GM12878 (cell line): ENCODE data around the gene SLC6A7. TPM values are rescaled to one million over a fixed set of nuclear protein-coding genes. Genes with fewer than 3 reads are reported as not detected.

Experiments used
- ATAC-seq: fragments of 200-7000 bp; cut with Tn5 transposase; 3 replicates; pipeline ENCODE4 v1.9.1; 2020; ENCODE audit warnings: mild to moderate bottlenecking, moderate library complexity
- BruUV-seq: library from RNA; stranded (reverse); fragments of 400-500 nt; replicated peaks from 2 replicates; lab custom pipeline; 2021; lab: Mats Ljungman, UMichigan
- CTCF ChIA-PET: fragments of 300-600 bp; sonication (Branson Sonifier 250); formaldehyde crosslinking; extraction: SDS; loops from one replicate; lab custom pipeline; 2021; ENCODE audit warnings: inconsistent platforms; lab: Yijun Ruan, JAX
- POLR2A ChIA-PET: fragments of 350-600 bp; formaldehyde crosslinking; extraction: SDS; loops from one replicate; lab custom pipeline; 2021; ENCODE audit warnings: inconsistent platforms; lab: Charles Lee
- RAD21 ChIA-PET: fragments of 300-600 bp; sonication (Branson Sonifier 250); formaldehyde crosslinking; loops from one replicate; lab custom pipeline; 2023; ENCODE audit warnings: antibody characterized with exemption; ENCODE audit not compliant: unreplicated experiment; lab: Charles Lee
- SMC1A ChIA-PET: fragments of 300-600 bp; sonication (Branson Sonifier 250); formaldehyde crosslinking; loops from one replicate; lab custom pipeline; 2023; ENCODE audit not compliant: unreplicated experiment, uncharacterized antibody; lab: Charles Lee
- DNase-seq: peaks from one replicate; pipeline ENCODE4 v3.0.0-alpha.2; 2011; ENCODE audit warnings: low read depth, low spot score
- FAIRE-seq: peaks from 3 replicates; lab custom pipeline; 2011; peaks lifted over from hg19 to GRCh38; lab: Jason Lieb, UNC
- H2AFZ ChIP-seq: 2 replicates; pipeline ENCODE4 v1.6.0; 2011; ENCODE audit warnings: low read depth, low read length, control low read depth; ENCODE audit not compliant: control insufficient read depth
- H3K27ac ChIP-seq: 2 replicates; pipeline ENCODE4 v1.5.1; 2011; ENCODE audit warnings: control low read depth; ENCODE audit not compliant: control insufficient read depth, insufficient read depth
- H3K27me3 ChIP-seq, 2 experiments: replicated peaks in 1 of 2; 2 replicates each; pipeline versions ENCODE4 v1.6.0 to v1.6.1; 2011; ENCODE audit warnings: low read length in 1 of 2; ENCODE audit not compliant: control insufficient read depth in 2 of 2, insufficient read depth in 2 of 2
- H3K36me3 ChIP-seq, 2 experiments: 2 replicates each; pipeline ENCODE4 v1.5.1; 2011; ENCODE audit warnings: low read length in 1 of 2; ENCODE audit not compliant: control insufficient read depth in 2 of 2, insufficient read depth in 2 of 2
- H3K4me1 ChIP-seq: 2 replicates; pipeline ENCODE4 v1.6.1; 2011; ENCODE audit warnings: mild to moderate bottlenecking, low read length, moderate library complexity, mixed read lengths; ENCODE audit not compliant: control insufficient read depth, insufficient read depth
- H3K4me2 ChIP-seq: 2 replicates; pipeline ENCODE4 v1.6.0; 2011; ENCODE audit warnings: control low read depth; ENCODE audit not compliant: control insufficient read depth, insufficient read depth
- H3K4me3 ChIP-seq: fragments of 200-600 bp; sonication (generic); 2 replicates; pipeline ENCODE4 v1.5.1; 2016
- H3K79me2 ChIP-seq: 2 replicates; pipeline ENCODE4 v1.6.0; 2011; ENCODE audit warnings: low read length; ENCODE audit not compliant: control insufficient read depth, insufficient read depth
- H3K9ac ChIP-seq: 2 replicates; pipeline ENCODE4 v1.8.0; 2011; ENCODE audit warnings: low read length, control low read depth, mixed read lengths; ENCODE audit not compliant: control insufficient read depth, insufficient read depth
- H3K9me3 ChIP-seq: replicated peaks from 3 replicates; pipeline ENCODE4 v1.5.1; 2011; ENCODE audit warnings: mild to moderate bottlenecking, low read length; ENCODE audit not compliant: control insufficient read depth, insufficient read depth
- H4K20me1 ChIP-seq: 2 replicates; pipeline ENCODE4 v1.6.0; 2011; ENCODE audit not compliant: control insufficient read depth, insufficient read depth
- CUX1 ChIP-seq: IDR thresholded peaks from 2 replicates; pipeline ENCODE4 v1.6.1; 2012; ENCODE audit warnings: improper control_type of control experiment, low read depth, low read length; ENCODE audit not compliant: insufficient replicate concordance
- EZH2 ChIP-seq: IDR thresholded peaks from 2 replicates; pipeline ENCODE4 v1.6.1; 2012; ENCODE audit warnings: low read depth, mild to moderate bottlenecking, control low read depth, inconsistent platforms, low read length, borderline replicate concordance; ENCODE audit not compliant: control insufficient read depth
- NBN ChIP-seq: fragments of 450-650 bp; IDR thresholded peaks from 2 replicates; pipeline ENCODE4 v1.6.1; 2016
- NFYA ChIP-seq: IDR thresholded peaks from 2 replicates; pipeline ENCODE4 v1.6.1; 2011; ENCODE audit warnings: low read depth, mild to moderate bottlenecking, low read length, improper control_type of control experiment, borderline replicate concordance
- NFYB ChIP-seq: IDR thresholded peaks from 2 replicates; pipeline ENCODE4 v1.6.1; 2011; ENCODE audit warnings: low read depth, mild to moderate bottlenecking, low read length, improper control_type of control experiment, moderate library complexity; ENCODE audit not compliant: insufficient read depth
- RFX5 ChIP-seq: IDR thresholded peaks from 2 replicates; pipeline ENCODE4 v1.6.1; 2011; ENCODE audit warnings: low read depth, low read length, improper control_type of control experiment
- SMARCA5 ChIP-seq: fragments of 450-650 bp; IDR thresholded peaks from 2 replicates; pipeline ENCODE4 v1.6.1; 2017; ENCODE audit warnings: mild to moderate bottlenecking
- TARDBP ChIP-seq: IDR thresholded peaks from 2 replicates; pipeline ENCODE4 v1.6.1; 2016; ENCODE audit warnings: borderline replicate concordance
- YBX1 ChIP-seq: fragments of 450-650 bp; IDR thresholded peaks from 2 replicates; pipeline ENCODE4 v1.6.1; 2016; ENCODE audit warnings: antibody characterized with exemption
- ZBTB4 ChIP-seq: fragments of 450-650 bp; formaldehyde crosslinking; IDR thresholded peaks from 2 replicates; pipeline ENCODE4 v1.4.0; 2022; ENCODE audit warnings: mild to moderate bottlenecking, moderate library complexity
- ZSCAN29 ChIP-seq: fragments of 450-650 bp; IDR thresholded peaks from 2 replicates; pipeline ENCODE4 v1.6.1; 2017; ENCODE audit warnings: mild to moderate bottlenecking, moderate library complexity
- WGBS: methylation state at CpG from one replicate; pipeline ENCODE4 v1.1.6; 2016; ENCODE audit warnings: low lambda C conversion rate; ENCODE audit not compliant: insufficient replicate concordance, insufficient coverage; ENCODE audit errors: missing lambda C conversion rate; 5-methylcytosine and 5-hydroxymethylcytosine counted together
- in situ Hi-C: fragments of 300-500 bp; cut with MboI; formaldehyde crosslinking; loops from 9 replicates; pipeline ENCODE4 v1.14.3; 2018; ENCODE audit warnings: mixed read lengths
- intact Hi-C: fragments of 100-400 bp; cut with micrococcal nuclease; formaldehyde crosslinking; loops from one replicate; pipeline ENCODE4 v1.14.2; 2022; ENCODE audit not compliant: unreplicated experiment
- polyA plus RNA-seq, 11 experiments: library from polyadenylated mRNA; depleted of rRNA in 4 of 11; unstranded in 6 of 11; stranded (reverse) in 5 of 11; fragments of >200 nt; fragmentation: Nextera tagmentation in 4 of 11; fragmentation: Illumina TruSeq in 1 of 11; extraction: Ambion mirVana in 4 of 11; extraction: Trizol in 1 of 11; gene quantifications; 1 replicate in 1 of 11; 2 replicates in 10 of 11; pipeline versions ENCODE4 v1.2.1 to v1.2.3, GENCODE V29; 2011 to 2016; ENCODE audit warnings: inconsistent platforms in 2 of 11, missing spikeins in 2 of 11, low read depth in 1 of 11
- total RNA-seq, 4 experiments: library from RNA; depleted of rRNA in 3 of 4; stranded (reverse); fragments of >200 nt in 3 of 4; fragmentation: Illumina TruSeq in 1 of 4; extraction: Trizol in 1 of 4; gene quantifications; 2 replicates each; pipeline versions ENCODE4 v1.2.1 to v1.2.3, GENCODE V29; 2013 to 2021

SLC6A7 gene
- total and polyA plus RNA-seq, 10 of the 15 experiments (the other 5 are each of a cell fraction or from before 2014, with no cell fraction given), result 0.01 to 0.15 (median 0.06) TPM; not detected in 7

- TF ChIP-seq ZBTB4 (CRISPR knock-in tag), result no peak
- TF ChIP-seq ZSCAN29, result no peak
- TF ChIP-seq EZH2, result no peak
- no peak for TF ChIP-seq TARDBP
These were observed 7.9 kb upstream of the SLC6A7 start (continued) for GRCh38 chr5:150181766-150182545.

- Histone ChIP-seq H3K27ac (no peak overlapping the region), H3K4me3 (no peak overlapping the region), H2AFZ (no peak overlapping the region), H3K4me2 (no peak overlapping the region), H4K20me1 (no peaks in the 10 kb centered on the region), H3K79me2 (no peaks in the 10 kb centered on the region), H3K27me3 (no peaks in the 10 kb centered on the region; a peak in 1 of 4 replicates), H3K36me3 (no peaks in the 10 kb centered on the region), H3K9me3 (no peaks in the 10 kb centered on the region), H3K4me1 (no peaks in the 10 kb centered on the region), H3K9ac (no peak overlapping the region)
- CTCF ChIA-PET, result no interaction called here
- BruUV-seq, result no TSS peak
- RAD21 ChIA-PET, result no interaction called here
- FAIRE-seq (no peak), ATAC-seq (no peak), DNase-seq (no peak)
- intact Hi-C loops (no loop called here), in situ Hi-C loops (no loop called here)
- TF ChIP-seq YBX1 (no peak), CUX1 (no peak), NFYA (no peak), NBN (no peak), NFYB (no peak), RFX5 (no peak), TARDBP (no peak), SMARCA5 (0 out of 2 replicates have a peak, but pooled peaks have one; percentile 49)
- SMC1A ChIA-PET, result interaction anchor here (2.1 kb wide), 1 partner anchor 10 kb away, joined by 7 read pairs; no protein-coding TSS in a partner anchor
- POLR2A ChIA-PET, result no interaction called here
- 58% methylated on average over 10 of the region's 10 CpGs for WGBS
These were observed 7.1 kb upstream of the SLC6A7 start for GRCh38 chr5:150182774-150183173.
